T-helper 1 cell treated with Interleukin-12 subunit alpha and Interleukin-12 subunit beta and Interleukin-4 antibody, amounts not matched to agents 30 μg/mL and 1 μg/mL, for 36 hours (primary cell): ENCODE measurements around the gene PARVB.

Experiments used
- H3K27ac Mint-ChIP-seq: one replicate; pipeline ENCODE4 v1.8.0; 2021; ENCODE audit warnings: mild to moderate bottlenecking, mixed read lengths
- H3K27me3 Mint-ChIP-seq: one replicate; pipeline ENCODE4 v1.8.0; 2021; ENCODE audit warnings: low read depth, mixed read lengths
- H3K36me3 Mint-ChIP-seq: one replicate; pipeline ENCODE4 v1.8.0; 2021; ENCODE audit warnings: low read depth, mixed read lengths
- H3K4me1 Mint-ChIP-seq: one replicate; pipeline ENCODE4 v1.8.0; 2021; ENCODE audit warnings: low read depth, mixed read lengths
- H3K4me3 Mint-ChIP-seq: one replicate; pipeline ENCODE4 v1.8.0; 2021; ENCODE audit warnings: mild to moderate bottlenecking, moderate library complexity, mixed read lengths
- H3K9me3 Mint-ChIP-seq: one replicate; pipeline ENCODE4 v1.8.0; 2021; ENCODE audit warnings: mixed read lengths

PARVB gene

GRCh38 chr22:44137415-44137814 is 113.3 kb downstream of the PARVB start:
- H3K36me3 Mint-ChIP-seq, result peaks cover 38% of the 10 kb centered on the region
- H3K4me3 Mint-ChIP-seq, result no peak overlapping the region
- peaks cover 36% of the 10 kb centered on the region for H3K9me3 Mint-ChIP-seq
- no peaks in the 10 kb centered on the region for H3K27me3 Mint-ChIP-seq
- no peak overlapping the region for H3K27ac Mint-ChIP-seq
- H3K4me1 Mint-ChIP-seq, result peaks cover 14% of the 10 kb centered on the region

GRCh38 chr22:44139773-44140172 is 115.7 kb downstream of the PARVB start:
- Mint-ChIP-seq H3K36me3 (peaks cover 33% of the 10 kb centered on the region), H3K27me3 (no peaks in the 10 kb centered on the region), H3K27ac (no peak overlapping the region), H3K4me3 (no peak overlapping the region), H3K4me1 (peaks cover 2% of the 10 kb centered on the region), H3K9me3 (peaks cover 36% of the 10 kb centered on the region)

- Mint-ChIP-seq H3K36me3 (peaks cover 14% of the 10 kb centered on the region), H3K27me3 (no peaks in the 10 kb centered on the region)
Measured at GRCh38 chr22:44142421-44143104, 118.5 kb downstream of the PARVB start.

GRCh38 chr22:44143105-44143474 is 119.0 kb downstream of the PARVB start:
- Mint-ChIP-seq H3K36me3 (peaks cover 9% of the 10 kb centered on the region), H3K4me3 (no peak overlapping the region), H3K27me3 (no peaks in the 10 kb centered on the region), H3K27ac (no peak overlapping the region), H3K4me1 (no peaks in the 10 kb centered on the region), H3K9me3 (peaks cover 8% of the 10 kb centered on the region)

More at GRCh38 chr22:44142421-44143104, 118.5 kb downstream of the PARVB start:
- Mint-ChIP-seq H3K4me3 (no peak overlapping the region), H3K9me3 (peaks cover 13% of the 10 kb centered on the region), H3K27ac (no peak overlapping the region), H3K4me1 (no peaks in the 10 kb centered on the region)

GRCh38 chr22:44143579-44143978 is 119.5 kb downstream of the PARVB start:
- no peak overlapping the region for H3K27ac Mint-ChIP-seq
- peaks cover 6% of the 10 kb centered on the region for H3K36me3 Mint-ChIP-seq
- peaks cover 5% of the 10 kb centered on the region for H3K9me3 Mint-ChIP-seq
- no peaks in the 10 kb centered on the region for H3K4me1 Mint-ChIP-seq
- no peak overlapping the region for H3K4me3 Mint-ChIP-seq
- H3K27me3 Mint-ChIP-seq, result no peaks in the 10 kb centered on the region

GRCh38 chr22:44144046-44144569 is 120.0 kb downstream of the PARVB start:
- peaks cover 3% of the 10 kb centered on the region for H3K36me3 Mint-ChIP-seq
- no peak overlapping the region for H3K4me3 Mint-ChIP-seq
- no peaks in the 10 kb centered on the region for H3K9me3 Mint-ChIP-seq
- no peaks in the 10 kb centered on the region for H3K27me3 Mint-ChIP-seq
- H3K4me1 Mint-ChIP-seq, result no peaks in the 10 kb centered on the region
- no peak overlapping the region for H3K27ac Mint-ChIP-seq

GRCh38 chr22:44145544-44145943 is 121.4 kb downstream of the PARVB start:
- Mint-ChIP-seq H3K27me3 (no peaks in the 10 kb centered on the region), H3K9me3 (no peaks in the 10 kb centered on the region), H3K27ac (no peak overlapping the region), H3K4me1 (no peaks in the 10 kb centered on the region), H3K36me3 (peaks cover 1% of the 10 kb centered on the region), H3K4me3 (no peak overlapping the region)

- Mint-ChIP-seq H3K36me3 (peaks cover 1% of the 10 kb centered on the region), H3K4me3 (no peak overlapping the region), H3K4me1 (no peaks in the 10 kb centered on the region), H3K9me3 (no peaks in the 10 kb centered on the region), H3K27me3 (no peaks in the 10 kb centered on the region), H3K27ac (no peak overlapping the region)
Measured at GRCh38 chr22:44146088-44146861, 122.2 kb downstream of the PARVB start.

GRCh38 chr22:44147008-44147645 is 123.0 kb downstream of the PARVB start:
- Mint-ChIP-seq H3K4me3 (no peak overlapping the region), H3K27ac (no peak overlapping the region), H3K27me3 (no peaks in the 10 kb centered on the region), H3K9me3 (no peaks in the 10 kb centered on the region), H3K36me3 (peaks cover 2% of the 10 kb centered on the region), H3K4me1 (no peaks in the 10 kb centered on the region)

- H3K4me1 Mint-ChIP-seq, result no peaks in the 10 kb centered on the region
- no peaks in the 10 kb centered on the region for H3K9me3 Mint-ChIP-seq
- H3K36me3 Mint-ChIP-seq, result peaks cover 6% of the 10 kb centered on the region
- H3K4me3 Mint-ChIP-seq, result no peak overlapping the region
- H3K27me3 Mint-ChIP-seq, result no peaks in the 10 kb centered on the region
- H3K27ac Mint-ChIP-seq, result no peak overlapping the region
Measured at GRCh38 chr22:44147821-44148574, 123.9 kb downstream of the PARVB start.

- Mint-ChIP-seq H3K4me3 (no peak overlapping the region), H3K4me1 (no peaks in the 10 kb centered on the region), H3K27me3 (no peaks in the 10 kb centered on the region), H3K27ac (no peak overlapping the region), H3K9me3 (no peaks in the 10 kb centered on the region), H3K36me3 (peaks cover 6% of the 10 kb centered on the region)
Measured at GRCh38 chr22:44151676-44152075, 127.6 kb downstream of the PARVB start.

GRCh38 chr22:44153710-44154109 is 129.6 kb downstream of the PARVB start:
- Mint-ChIP-seq H3K36me3 (peaks cover 10% of the 10 kb centered on the region), H3K27ac (no peak overlapping the region), H3K4me3 (no peak overlapping the region), H3K27me3 (no peaks in the 10 kb centered on the region), H3K4me1 (no peaks in the 10 kb centered on the region), H3K9me3 (no peaks in the 10 kb centered on the region)

GRCh38 chr22:44154436-44154942 is 130.4 kb downstream of the PARVB start:
- no peaks in the 10 kb centered on the region for H3K4me1 Mint-ChIP-seq
- H3K27me3 Mint-ChIP-seq, result no peaks in the 10 kb centered on the region
- no peak overlapping the region for H3K4me3 Mint-ChIP-seq
- H3K9me3 Mint-ChIP-seq, result no peaks in the 10 kb centered on the region
- H3K27ac Mint-ChIP-seq, result no peak overlapping the region
- H3K36me3 Mint-ChIP-seq, result peaks cover 10% of the 10 kb centered on the region

GRCh38 chr22:44155115-44155514 is 131.0 kb downstream of the PARVB start:
- no peaks in the 10 kb centered on the region for H3K4me1 Mint-ChIP-seq
- H3K27ac Mint-ChIP-seq, result no peak overlapping the region
- H3K27me3 Mint-ChIP-seq, result no peaks in the 10 kb centered on the region
- H3K36me3 Mint-ChIP-seq, result peaks cover 10% of the 10 kb centered on the region
- H3K9me3 Mint-ChIP-seq, result no peaks in the 10 kb centered on the region
- H3K4me3 Mint-ChIP-seq, result no peak overlapping the region
